GM12872 (cell line): Measurements from ENCODE around the gene CTNS.

Experiments used
- CTCF ChIP-seq: IDR thresholded peaks from 3 replicates; pipeline ENCODE4 v1.5.1; 2011; ENCODE audit warnings: low read depth, mild to moderate bottlenecking, low read length, moderate library complexity; ENCODE audit not compliant: insufficient read depth

The CTNS gene

GRCh38 chr17:3609689-3610088 lies 26.9 kb upstream of the CTNS start:
- TF ChIP-seq CTCF: no peak

GRCh38 chr17:3610523-3610922 lies 26.0 kb upstream of the CTNS start:
- no peak for TF ChIP-seq CTCF

- TF ChIP-seq CTCF: no peak
These were observed 23.4 kb upstream of the CTNS start for GRCh38 chr17:3613124-3613523.

GRCh38 chr17:3615160-3615870 lies 21.2 kb upstream of the CTNS start:
- TF ChIP-seq CTCF: no peak

- no peak for TF ChIP-seq CTCF
These were observed 15.3 kb upstream of the CTNS start for GRCh38 chr17:3621146-3621720.

- TF ChIP-seq CTCF: no peak
These were observed 13.5 kb upstream of the CTNS start for GRCh38 chr17:3622977-3623594.

GRCh38 chr17:3626831-3627768 lies 9.5 kb upstream of the CTNS start:
- TF ChIP-seq CTCF: no peak
